GDM1 (cell line): ENCODE measurements around the gene CSNK2A2.

Experiments used
- DNase-seq: peaks from one replicate; lab custom pipeline; 2025; lab: John Stamatoyannopoulos, UW

The CSNK2A2 gene

GRCh38 chr16:58198022-58198683 is at the start of gene CSNK2A2:
Gene CSNK2A2 (minus strand): TSS chr16:58198106. CDS start chr16:58197736, 370 bp downstream.
- peak; percentile 37 for DNase-seq

GRCh38 chr16:58243528-58244004 is 45.7 kb upstream of the CSNK2A2 start:
- no peak for DNase-seq

DNA sequence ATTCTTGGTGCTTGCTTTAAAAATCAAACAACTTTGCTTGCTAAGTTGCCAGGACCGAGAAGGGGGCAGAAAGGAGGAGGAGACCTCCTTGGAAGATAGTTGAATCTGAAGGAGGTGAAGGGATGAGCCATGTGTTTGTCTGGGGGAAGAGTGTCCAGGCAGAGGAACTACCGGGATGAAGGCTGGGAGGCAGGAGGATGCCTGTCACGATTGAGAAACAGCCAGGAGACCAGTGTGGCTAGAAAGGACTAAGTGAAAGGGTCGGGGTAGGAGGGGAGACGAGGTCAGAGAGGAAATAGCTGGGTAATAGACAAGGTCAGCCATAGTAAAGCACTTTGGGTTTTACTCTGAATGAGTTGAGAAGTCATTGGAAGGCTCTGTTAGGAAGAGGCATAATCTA is 38.9 kb upstream of the CSNK2A2 start:
- no peak for DNase-seq

DNA sequence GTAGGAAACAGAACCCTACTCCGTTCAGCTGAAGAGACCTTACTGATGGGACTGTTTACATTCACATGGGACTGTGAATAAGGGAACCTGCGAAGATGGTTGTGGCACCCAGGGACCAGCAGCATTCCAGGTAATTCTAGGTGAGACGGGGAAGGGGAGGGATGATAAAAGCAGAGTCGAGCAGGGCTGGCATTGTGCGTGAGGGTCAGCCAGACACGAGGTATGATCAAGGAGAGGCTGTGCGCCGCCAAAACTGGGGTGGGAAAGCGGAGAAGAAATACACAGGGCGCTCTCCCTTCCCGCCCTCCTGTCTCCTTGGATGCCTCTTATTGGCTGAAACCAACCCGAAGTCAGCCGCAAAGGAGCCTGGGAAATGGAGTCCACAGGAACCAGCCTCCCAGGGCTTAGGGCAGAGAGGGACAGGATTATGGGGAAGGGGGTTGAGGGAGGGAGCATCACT is 38.4 kb upstream of the CSNK2A2 start:
- no peak for DNase-seq

- no peak for DNase-seq
Observed at GRCh38 chr16:58235663-58236062, 37.8 kb upstream of the CSNK2A2 start.

- DNase-seq = no peak
Observed at GRCh38 chr16:58234831-58235595, 37.1 kb upstream of the CSNK2A2 start.

DNA sequence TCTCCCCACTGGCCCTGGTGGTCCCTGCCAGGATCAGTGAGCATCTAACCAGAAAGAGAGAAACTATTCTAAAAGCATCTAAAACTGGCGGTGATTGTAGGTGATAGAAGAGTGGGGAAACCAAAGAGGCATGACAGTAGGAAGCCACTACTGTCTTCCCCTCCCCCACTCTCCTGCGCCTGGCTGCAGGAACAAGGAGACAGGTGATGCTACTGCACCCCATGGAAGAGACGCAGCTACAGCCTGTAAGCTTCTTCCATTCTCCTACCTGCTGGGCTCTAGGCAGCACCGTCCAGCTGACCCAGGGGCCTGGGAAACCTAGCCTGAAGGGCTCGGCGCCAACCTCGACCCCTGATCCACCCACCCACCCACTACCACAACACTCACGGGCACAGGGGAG is 32.4 kb upstream of the CSNK2A2 start:
- no peak for DNase-seq

DNA sequence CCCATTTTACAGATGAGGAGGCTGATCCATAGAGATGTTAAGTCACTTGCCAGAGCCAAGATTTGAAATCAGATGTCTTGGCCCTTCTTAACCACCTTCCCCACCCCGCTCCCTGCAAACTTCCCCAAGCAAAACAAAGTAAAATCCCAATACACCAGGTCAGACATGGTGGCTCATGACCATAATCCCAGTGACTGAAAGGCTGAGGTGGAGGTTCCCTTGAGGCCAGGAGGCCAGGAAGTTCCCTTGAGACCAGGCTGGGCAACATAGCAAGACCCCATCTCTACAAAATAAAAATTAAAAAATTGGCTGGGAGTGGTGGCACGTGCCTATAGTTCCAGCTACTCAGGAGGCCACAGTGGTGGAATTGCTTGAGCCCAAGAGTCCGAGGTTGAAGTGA is 28.9 kb upstream of the CSNK2A2 start:
- DNase-seq = no peak

- DNase-seq = no peak
Observed at GRCh38 chr16:58225965-58226602, 28.2 kb upstream of the CSNK2A2 start.

- DNase-seq = no peak
Observed at GRCh38 chr16:58222532-58223316, 24.8 kb upstream of the CSNK2A2 start.

- no peak for DNase-seq
Observed at GRCh38 chr16:58219432-58219831, 21.5 kb upstream of the CSNK2A2 start.

GRCh38 chr16:58218786-58219185 is 20.9 kb upstream of the CSNK2A2 start:
- no peak for DNase-seq

- DNase-seq = no peak
Observed at GRCh38 chr16:58217311-58217925, 19.5 kb upstream of the CSNK2A2 start.

GRCh38 chr16:58212824-58213655 is 15.1 kb upstream of the CSNK2A2 start:
- DNase-seq = no peak

- no peak for DNase-seq
Observed at GRCh38 chr16:58211846-58212245, 13.9 kb upstream of the CSNK2A2 start.

DNA sequence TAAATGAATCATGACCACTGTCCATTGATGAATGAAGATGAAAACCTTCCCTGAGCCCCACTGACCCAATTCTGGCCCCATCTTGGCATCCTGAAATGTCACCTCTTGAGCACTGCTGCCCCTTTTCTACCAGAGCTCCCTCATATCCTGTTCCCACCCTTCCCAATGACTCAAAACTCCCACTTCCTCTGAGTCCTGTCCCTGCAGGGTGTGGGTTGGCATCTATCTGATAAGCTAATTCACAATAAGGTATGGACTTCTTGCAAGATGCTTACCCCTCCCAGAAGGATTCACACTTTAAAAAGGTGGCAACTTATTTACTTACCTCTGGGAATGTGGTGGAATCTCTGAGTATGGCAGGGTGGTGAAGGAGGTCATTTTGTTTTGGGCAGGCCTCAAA is 13.3 kb upstream of the CSNK2A2 start:
- DNase-seq = no peak

GRCh38 chr16:58205276-58206036 is 7.5 kb upstream of the CSNK2A2 start:
- DNase-seq = no peak

GRCh38 chr16:58201163-58201562 is 3.3 kb upstream of the CSNK2A2 start:
- DNase-seq = no peak

DNA sequence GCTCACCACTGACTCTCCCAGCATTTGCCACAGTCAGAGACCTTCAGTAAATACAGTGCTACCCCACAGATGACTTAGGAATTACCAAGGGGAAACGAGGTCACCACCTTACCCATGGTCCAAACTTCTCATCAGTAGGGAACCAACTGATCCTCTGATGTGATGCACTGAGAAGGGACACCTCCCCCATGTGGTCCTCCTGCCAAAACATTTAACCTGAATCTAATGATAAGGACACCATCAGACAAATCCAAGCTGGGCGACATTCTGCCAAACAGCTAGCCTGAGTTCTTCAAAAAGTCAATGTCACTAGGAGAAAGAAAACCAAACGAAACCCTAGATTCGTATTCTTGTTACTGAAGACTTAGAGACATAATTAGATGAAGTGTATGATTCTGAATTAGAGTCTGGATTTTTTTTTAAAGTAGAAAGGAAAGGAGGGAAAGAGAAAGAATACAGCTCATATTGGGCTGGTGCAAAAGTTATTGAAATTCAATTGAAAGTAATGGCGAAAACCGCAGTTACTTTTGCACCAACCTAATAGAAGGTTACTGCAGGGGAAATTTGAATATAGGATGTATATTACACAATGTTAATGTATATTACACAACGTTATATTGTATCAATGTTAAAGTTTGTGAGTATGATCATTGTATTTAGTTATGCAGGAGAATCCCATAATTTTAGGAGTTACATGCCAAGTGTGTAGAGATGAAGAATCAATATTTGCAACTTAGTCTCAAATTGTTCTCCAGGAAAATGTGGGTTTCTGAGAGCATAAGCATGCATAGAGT is 2.3 kb upstream of the CSNK2A2 start:
- no peak for DNase-seq
